Activated T-cell treated with anti-CD3 and anti-CD28 coated beads for 48 hours (primary cell): ENCODE measurements around the gene ABCB7.
"Not testable (repeated sequence)": the region's sequence is repeated elsewhere in the genome, so short reads cannot be mapped to it uniquely, and the experiment has no call there.

Experiments used
- DNase-seq: peaks from one replicate; pipeline ENCODE4 v3.0.0-alpha.2; 2020; ENCODE audit warnings: low read depth

Gene ABCB7

GRCh38 chrX:75096331-75096730, 59.8 kb downstream of the ABCB7 start:
- DNase-seq: no peak

DNA sequence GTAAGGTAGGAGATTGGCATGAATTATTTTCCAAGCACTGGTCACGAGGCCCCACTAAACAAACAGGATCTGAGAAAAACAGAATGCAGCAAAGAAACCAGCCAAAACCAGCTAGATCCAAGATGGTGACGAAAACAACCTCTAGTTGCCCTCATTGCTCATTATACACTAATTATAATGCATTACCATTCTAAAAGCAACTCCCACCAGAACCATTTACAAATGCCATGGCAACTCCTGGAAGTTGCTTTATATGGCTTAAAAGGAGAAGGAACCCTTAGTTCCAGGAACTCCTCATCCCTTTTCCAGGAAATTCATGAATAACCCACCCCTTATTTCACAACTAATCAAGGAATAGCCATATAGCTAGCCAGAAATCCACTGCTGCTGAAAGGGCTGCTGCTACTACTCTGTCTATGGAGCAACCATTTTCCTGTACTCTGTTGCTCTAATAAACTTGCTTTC, 69.3 kb downstream of the ABCB7 start:
- DNase-seq: no peak

GRCh38 chrX:75084757-75085156, 71.3 kb downstream of the ABCB7 start:
- DNase-seq: no peak

DNA sequence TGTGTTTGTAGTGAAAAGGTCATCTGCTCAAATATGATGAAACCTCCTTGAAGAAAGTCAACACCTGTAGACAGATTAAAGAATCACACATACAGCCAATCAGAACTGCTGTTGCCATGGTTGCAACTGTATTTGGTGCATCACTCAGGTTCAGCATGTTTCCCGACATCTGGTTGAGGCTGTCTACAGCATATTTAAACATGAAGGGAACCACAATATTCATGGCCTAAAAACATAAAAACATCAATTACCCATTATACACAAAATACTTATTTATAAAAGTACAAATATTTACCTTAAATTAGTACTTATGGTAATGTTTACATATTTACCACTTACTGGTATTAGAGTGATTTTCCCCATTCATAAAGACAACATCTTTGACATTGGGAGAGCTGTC, 79.7 kb downstream of the ABCB7 start:
- DNase-seq: no peak

DNA sequence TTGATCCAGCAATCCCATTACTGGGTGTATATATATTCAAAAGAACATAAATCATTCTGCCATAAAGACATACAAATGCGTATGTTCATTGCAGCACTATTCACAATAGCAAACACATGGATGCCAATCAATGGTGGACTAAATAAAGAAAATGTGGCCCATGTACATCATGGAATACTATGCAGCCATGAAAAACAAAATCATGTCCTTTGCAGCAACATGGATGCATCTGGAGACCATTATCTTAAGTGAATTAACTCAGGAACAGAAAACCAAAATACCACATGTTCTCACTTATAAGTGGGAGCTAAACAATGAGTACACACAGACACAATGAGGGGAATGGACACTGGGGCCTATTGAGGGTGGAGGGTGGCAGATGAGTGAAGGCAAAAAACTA, 81.6 kb downstream of the ABCB7 start:
- no peak for DNase-seq

DNA sequence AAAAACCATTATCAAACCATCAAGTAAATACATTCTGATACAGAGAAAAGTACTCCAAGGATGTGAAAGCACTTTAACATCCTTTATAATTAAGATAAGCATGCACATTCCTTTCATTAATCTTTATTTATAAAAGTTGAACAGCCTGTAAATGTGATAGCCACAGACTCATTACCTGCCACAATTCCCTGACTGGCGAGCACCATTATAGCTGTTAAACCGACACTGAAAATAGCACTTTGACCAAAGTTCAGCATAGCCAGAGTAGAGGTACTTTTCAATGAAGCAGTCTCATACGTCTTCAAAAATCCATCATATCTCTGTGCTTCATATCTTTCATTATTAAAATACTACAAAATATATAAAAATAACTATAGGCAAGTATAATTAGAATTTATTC, 84.7 kb downstream of the ABCB7 start:
- no peak for DNase-seq

- DNase-seq: no peak
Observed at GRCh38 chrX:75067931-75068330, 88.2 kb downstream of the ABCB7 start.

- no peak for DNase-seq
Observed at GRCh38 chrX:75061701-75062100, 94.4 kb downstream of the ABCB7 start.

DNA sequence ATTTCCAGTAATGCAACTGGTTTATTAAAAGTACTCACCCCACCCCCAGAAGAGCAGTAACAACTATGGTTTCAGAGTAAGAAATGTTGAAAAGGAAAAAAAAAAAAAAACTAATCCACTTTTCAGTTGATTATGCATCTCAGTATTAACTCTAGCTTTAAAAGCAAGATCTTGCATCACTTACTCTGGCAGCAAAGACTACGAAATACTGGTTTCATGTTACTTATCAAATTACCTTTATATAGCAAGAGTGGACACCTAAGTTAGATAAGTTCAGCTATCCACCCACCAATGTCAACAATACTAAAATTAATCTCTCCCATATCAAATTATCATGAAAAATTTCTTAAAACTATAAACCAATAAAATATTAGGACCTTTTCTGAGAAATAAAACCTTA, 105.0 kb downstream of the ABCB7 start:
- DNase-seq: no peak

- DNase-seq: no peak
Observed at GRCh38 chrX:75045369-75045768, 110.7 kb downstream of the ABCB7 start.

DNA sequence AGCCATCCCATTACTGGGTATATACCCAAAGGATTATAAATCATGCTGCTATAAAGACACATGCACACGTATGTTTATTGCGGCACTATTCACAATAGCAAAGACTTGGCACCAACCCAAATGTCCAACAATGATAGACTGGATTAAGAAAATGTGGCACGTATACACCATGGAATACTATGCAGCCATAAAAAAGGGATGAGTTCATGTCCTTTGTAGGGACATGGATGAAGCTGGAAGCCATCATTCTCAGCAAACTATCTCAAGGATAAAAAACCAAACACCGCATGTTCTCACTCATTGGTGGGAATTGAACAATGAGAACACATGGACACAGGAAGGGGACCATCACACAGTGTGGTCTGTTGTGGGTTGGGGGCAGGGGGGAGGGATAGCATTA, 111.9 kb downstream of the ABCB7 start:
- DNase-seq: not testable (repeated sequence)

DNA sequence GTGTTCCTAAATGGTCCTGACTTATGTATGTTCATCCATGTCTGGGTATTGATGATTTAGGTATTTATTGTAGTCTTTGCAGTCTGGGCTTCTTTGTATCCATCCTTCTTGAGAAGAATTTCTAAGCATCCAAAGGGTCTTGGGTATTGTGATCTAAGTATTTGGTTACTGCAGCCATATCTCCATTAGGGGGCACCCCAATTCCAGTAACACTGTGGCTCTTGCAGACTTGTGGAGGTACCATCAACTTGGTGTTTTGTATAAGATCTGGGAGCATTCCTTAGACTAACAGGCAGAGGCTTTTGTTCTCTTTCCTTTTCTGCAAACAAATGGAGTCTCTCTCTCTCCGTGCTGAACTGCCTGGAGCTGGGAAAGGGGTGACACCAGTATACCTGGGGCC, 117.2 kb downstream of the ABCB7 start:
- DNase-seq: no peak
